SK-N-SH treated with all-trans-retinoic acid at 6 μM for 48 hours (cell line): Measurements from ENCODE around the gene AP2A2.

Experiments used
- ARNTL ChIP-seq: fragments of 450-650 bp; formaldehyde crosslinking; IDR thresholded peaks from 2 replicates; pipeline ENCODE4 v1.5.0; 2020; ENCODE audit warnings: low read depth, mild to moderate bottlenecking, moderate library complexity, borderline replicate concordance
- CREB5 ChIP-seq: fragments of 250-450 bp; sonication (Bioruptor Pico); IDR thresholded peaks from 2 replicates; pipeline ENCODE4 v1.5.1; 2020; ENCODE audit warnings: low read depth, mild to moderate bottlenecking, moderate library complexity
- ESRRG ChIP-seq: fragments of 250-450 bp; sonication (Bioruptor Pico); IDR thresholded peaks from 2 replicates; pipeline ENCODE4 v1.6.1; 2021; ENCODE audit warnings: mild to moderate bottlenecking
- ISL1 ChIP-seq: fragments of 250-450 bp; sonication (Bioruptor Pico); IDR thresholded peaks from 2 replicates; pipeline ENCODE4 v2.1.2; 2022; ENCODE audit warnings: mild to moderate bottlenecking, moderate library complexity
- OSR1 ChIP-seq: fragments of 250-450 bp; sonication (Bioruptor Pico); IDR thresholded peaks from 2 replicates; pipeline ENCODE4 v1.8.0; 2022; ENCODE audit warnings: moderate library complexity, mild to moderate bottlenecking, inconsistent platforms
- RARB ChIP-seq: fragments of 250-450 bp; sonication (Bioruptor Pico); IDR thresholded peaks from 2 replicates; pipeline ENCODE4 v1.8.0; 2021; ENCODE audit warnings: mild to moderate bottlenecking, moderate library complexity
- SNAI2 ChIP-seq: fragments of 250-450 bp; sonication (Bioruptor Pico); IDR thresholded peaks from 2 replicates; pipeline ENCODE4 v1.5.0; 2020; ENCODE audit warnings: mild to moderate bottlenecking, moderate library complexity
- TCF4 ChIP-seq: fragments of 250-450 bp; sonication (Bioruptor Pico); IDR thresholded peaks from 2 replicates; pipeline ENCODE4 v1.8.0; 2021; ENCODE audit warnings: mild to moderate bottlenecking, moderate library complexity, borderline replicate concordance
- ZFP3 ChIP-seq: fragments of 250-450 bp; sonication (Bioruptor Pico); IDR thresholded peaks from 2 replicates; pipeline ENCODE4 v1.5.0; 2020; ENCODE audit warnings: mild to moderate bottlenecking, moderate library complexity
- ZNF565 ChIP-seq: fragments of 450-650 bp; formaldehyde crosslinking; conservative IDR thresholded peaks from 2 replicates; pipeline ENCODE4 v1.5.0; 2020; ENCODE audit warnings: low read depth, mild to moderate bottlenecking, moderate library complexity
- ZNF70 ChIP-seq: fragments of 450-650 bp; formaldehyde crosslinking; IDR thresholded peaks from 2 replicates; pipeline ENCODE4 v1.5.0; 2020; ENCODE audit warnings: mild to moderate bottlenecking, moderate library complexity
- ZNF8 ChIP-seq: fragments of 450-650 bp; formaldehyde crosslinking; IDR thresholded peaks from 2 replicates; pipeline ENCODE4 v1.5.0; 2020; ENCODE audit warnings: mild to moderate bottlenecking, moderate library complexity
- TF ChIP-seq, protein P1 (sequence below): fragments of 250-450 bp; sonication (Bioruptor Pico); IDR thresholded peaks from 2 replicates; pipeline ENCODE4 v1.8.0; 2021; ENCODE audit warnings: low read depth, mild to moderate bottlenecking, moderate library complexity, borderline replicate concordance
- TF ChIP-seq, protein P2 (sequence below): fragments of 250-450 bp; sonication (Bioruptor Pico); IDR thresholded peaks from 2 replicates; pipeline ENCODE4 v1.8.0; 2020; ENCODE audit warnings: mild to moderate bottlenecking, moderate library complexity, borderline replicate concordance

- TF ChIP-seq TCF4 (CRISPR knock-in tag) (no peak), ARNTL (CRISPR knock-in tag) (no peak), CREB5 (CRISPR knock-in tag) (no peak), ZNF8 (CRISPR knock-in tag) (no peak), ZNF565 (CRISPR knock-in tag) (no peak), RARB (CRISPR knock-in tag) (no peak), SNAI2 (CRISPR knock-in tag) (no peak), ESRRG (CRISPR knock-in tag) (no peak), ZFP3 (CRISPR knock-in tag) (no peak), ISL1 (CRISPR knock-in tag) (no peak), OSR1 (no peak), ZNF70 (no peak)
- TF ChIP-seq, protein P1, sequence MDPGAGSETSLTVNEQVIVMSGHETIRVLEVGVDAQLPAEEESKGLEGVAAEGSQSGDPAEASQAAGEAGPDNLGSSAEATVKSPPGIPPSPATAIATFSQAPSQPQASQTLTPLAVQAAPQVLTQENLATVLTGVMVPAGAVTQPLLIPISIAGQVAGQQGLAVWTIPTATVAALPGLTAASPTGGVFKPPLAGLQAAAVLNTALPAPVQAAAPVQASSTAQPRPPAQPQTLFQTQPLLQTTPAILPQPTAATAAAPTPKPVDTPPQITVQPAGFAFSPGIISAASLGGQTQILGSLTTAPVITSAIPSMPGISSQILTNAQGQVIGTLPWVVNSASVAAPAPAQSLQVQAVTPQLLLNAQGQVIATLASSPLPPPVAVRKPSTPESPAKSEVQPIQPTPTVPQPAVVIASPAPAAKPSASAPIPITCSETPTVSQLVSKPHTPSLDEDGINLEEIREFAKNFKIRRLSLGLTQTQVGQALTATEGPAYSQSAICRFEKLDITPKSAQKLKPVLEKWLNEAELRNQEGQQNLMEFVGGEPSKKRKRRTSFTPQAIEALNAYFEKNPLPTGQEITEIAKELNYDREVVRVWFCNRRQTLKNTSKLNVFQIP (CRISPR knock-in tag) = no peak
- TF ChIP-seq, protein P2, sequence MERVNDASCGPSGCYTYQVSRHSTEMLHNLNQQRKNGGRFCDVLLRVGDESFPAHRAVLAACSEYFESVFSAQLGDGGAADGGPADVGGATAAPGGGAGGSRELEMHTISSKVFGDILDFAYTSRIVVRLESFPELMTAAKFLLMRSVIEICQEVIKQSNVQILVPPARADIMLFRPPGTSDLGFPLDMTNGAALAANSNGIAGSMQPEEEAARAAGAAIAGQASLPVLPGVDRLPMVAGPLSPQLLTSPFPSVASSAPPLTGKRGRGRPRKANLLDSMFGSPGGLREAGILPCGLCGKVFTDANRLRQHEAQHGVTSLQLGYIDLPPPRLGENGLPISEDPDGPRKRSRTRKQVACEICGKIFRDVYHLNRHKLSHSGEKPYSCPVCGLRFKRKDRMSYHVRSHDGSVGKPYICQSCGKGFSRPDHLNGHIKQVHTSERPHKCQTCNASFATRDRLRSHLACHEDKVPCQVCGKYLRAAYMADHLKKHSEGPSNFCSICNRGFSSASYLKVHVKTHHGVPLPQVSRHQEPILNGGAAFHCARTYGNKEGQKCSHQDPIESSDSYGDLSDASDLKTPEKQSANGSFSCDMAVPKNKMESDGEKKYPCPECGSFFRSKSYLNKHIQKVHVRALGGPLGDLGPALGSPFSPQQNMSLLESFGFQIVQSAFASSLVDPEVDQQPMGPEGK (CRISPR knock-in tag) = no peak
Measured at GRCh38 chr11:893008-893654, 32.5 kb upstream of the AP2A2 start.
